HL-60/S4 (cell line): ENCODE results near the gene PTPRN2.

Experiments
- in situ Hi-C: fragments of 300-500 bp; cut with MboI; formaldehyde crosslinking; loops from 2 replicates; pipeline ENCODE4 v1.14.3; 2022; ENCODE audit warnings: low sequenced_read_pairs

The PTPRN2 gene

DNA sequence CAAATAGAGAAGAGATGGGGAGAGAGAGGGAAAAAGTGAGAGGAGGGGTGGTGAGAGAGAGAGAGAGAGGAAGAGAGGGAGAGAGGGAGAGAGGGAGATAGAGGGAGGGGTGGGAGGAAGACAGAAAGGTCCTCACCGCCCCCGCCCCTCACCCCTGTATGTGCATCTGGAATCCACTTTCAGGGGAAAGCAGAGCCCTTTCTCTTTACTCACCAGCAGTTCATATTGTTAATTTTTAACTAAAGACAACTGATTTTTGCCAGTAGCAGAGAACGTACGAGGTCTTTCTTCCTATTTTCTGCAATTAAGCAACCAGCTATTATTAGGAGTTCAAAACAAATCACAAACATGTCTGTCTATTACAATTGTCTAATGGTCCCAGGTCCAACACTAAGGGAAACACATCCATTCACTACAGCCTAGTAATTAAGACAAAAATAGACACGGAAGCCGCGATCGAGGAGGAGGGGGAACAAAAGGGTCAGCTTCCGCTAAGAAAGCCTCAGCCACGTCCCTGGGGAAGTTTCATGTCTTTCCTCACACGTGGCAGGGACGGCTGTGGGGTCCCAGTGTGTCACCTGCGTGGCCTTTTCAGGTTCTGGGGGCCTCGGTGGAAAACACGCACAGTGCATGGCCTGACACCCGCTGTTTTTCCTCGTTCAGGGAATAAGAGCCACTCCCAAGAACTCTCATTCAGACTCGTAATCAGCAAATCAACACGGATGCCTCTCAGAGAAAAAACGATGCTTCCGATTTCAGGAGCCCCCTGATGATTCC is 572.0 kb downstream of the PTPRN2 start:
- in situ Hi-C loops = no loop called here

DNA sequence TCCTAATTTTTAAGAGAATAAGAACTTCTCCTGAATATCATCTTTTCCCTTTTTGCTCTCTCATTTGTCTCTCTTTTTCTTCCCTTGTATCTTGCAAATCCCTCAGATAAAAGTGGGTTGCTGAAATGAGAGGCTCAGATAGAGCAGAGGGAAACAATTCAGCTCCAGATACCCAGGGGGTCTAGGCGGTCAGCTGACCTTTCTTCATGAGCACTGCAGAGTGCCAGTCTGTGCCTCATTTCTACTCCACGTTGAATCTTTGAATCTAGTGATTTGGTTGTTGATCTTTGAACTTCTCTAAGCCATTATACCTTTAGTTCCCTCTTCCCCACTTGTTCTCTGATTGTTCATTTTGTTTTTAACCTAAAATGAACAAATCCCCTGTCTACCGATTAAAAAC is 572.6 kb downstream of the PTPRN2 start:
- in situ Hi-C loops = no loop called here

DNA sequence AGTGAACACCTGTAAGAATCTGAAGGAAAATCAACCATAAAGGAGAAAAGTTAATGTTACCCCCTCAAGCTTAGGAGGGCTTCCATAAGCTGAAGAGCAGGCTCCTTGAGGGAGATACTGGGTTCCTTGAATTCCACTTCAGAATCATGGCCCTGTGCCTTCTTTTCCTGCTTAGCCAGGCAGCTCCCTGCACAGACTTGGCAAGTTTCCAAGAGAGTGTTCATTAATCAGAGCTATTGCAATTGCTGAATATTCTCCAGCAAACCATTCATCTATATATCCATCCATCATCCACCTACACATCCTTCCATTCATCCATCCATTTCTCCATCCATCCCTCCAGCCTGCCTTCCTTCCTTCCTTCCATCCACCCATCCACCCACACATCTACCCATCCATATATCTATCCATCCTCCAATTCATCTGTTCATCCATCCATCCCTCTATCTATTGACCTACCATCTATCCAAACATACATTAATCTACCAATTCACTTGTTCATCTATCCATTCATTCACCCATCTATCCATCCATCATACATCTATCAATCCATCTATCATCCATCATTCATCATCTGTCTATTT is 574.4 kb downstream of the PTPRN2 start:
- in situ Hi-C loops = no loop called here

- in situ Hi-C loops = no loop called here
Observed at GRCh38 chr7:158011941-158012340, 575.7 kb downstream of the PTPRN2 start.

GRCh38 chr7:158010961-158011693 is 576.5 kb downstream of the PTPRN2 start:
- in situ Hi-C loops = no loop called here

DNA sequence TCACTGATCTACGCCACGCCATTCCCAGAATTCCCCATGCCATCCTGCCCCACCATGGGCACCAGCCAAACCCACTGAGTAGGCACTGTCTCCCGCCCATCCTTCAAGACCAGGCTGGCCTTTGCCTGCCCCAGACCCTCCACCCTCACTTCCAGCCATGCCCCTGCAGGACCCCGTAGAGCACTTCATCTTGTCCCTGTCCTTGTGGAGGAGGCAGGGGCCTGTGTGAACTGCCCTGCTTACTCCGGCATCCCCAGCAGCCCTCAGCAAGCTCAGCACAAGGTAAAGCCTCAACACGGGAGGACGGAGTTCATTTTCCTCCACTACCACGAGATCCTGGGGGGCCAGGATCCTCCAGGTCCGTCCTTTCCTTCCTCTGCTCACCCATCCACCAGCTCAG is 577.7 kb downstream of the PTPRN2 start:
- in situ Hi-C loops = no loop called here

- in situ Hi-C loops = no loop called here
Observed at GRCh38 chr7:158008267-158008666, 579.4 kb downstream of the PTPRN2 start.

- in situ Hi-C loops = no loop called here
Observed at GRCh38 chr7:158007697-158008257, 579.8 kb downstream of the PTPRN2 start.

GRCh38 chr7:158006841-158007696 is 580.6 kb downstream of the PTPRN2 start:
- in situ Hi-C loops = no loop called here

- in situ Hi-C loops = no loop called here
Observed at GRCh38 chr7:158005531-158005930, 582.1 kb downstream of the PTPRN2 start.

DNA sequence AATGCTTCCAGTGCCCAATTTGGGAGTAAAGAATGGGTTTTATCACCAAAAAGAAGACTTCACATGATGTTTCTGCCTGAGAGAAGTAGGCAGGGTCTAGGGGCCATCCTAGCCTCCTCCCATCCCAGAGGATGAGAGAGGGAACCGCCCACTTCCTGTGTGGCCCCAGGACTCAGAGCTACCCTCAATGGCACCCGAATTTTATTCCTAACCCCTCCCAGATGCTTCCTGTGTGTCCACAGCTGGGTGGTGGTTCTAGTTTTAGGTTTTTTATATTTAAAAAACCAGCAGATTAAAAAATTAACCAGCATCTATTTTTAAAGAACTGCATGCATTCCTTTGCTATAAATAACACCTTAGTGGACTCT is 583.5 kb downstream of the PTPRN2 start:
- in situ Hi-C loops = no loop called here

GRCh38 chr7:158003441-158004122 is 584.0 kb downstream of the PTPRN2 start:
- in situ Hi-C loops = no loop called here

GRCh38 chr7:158002486-158003080 is 585.0 kb downstream of the PTPRN2 start:
- in situ Hi-C loops = no loop called here

DNA sequence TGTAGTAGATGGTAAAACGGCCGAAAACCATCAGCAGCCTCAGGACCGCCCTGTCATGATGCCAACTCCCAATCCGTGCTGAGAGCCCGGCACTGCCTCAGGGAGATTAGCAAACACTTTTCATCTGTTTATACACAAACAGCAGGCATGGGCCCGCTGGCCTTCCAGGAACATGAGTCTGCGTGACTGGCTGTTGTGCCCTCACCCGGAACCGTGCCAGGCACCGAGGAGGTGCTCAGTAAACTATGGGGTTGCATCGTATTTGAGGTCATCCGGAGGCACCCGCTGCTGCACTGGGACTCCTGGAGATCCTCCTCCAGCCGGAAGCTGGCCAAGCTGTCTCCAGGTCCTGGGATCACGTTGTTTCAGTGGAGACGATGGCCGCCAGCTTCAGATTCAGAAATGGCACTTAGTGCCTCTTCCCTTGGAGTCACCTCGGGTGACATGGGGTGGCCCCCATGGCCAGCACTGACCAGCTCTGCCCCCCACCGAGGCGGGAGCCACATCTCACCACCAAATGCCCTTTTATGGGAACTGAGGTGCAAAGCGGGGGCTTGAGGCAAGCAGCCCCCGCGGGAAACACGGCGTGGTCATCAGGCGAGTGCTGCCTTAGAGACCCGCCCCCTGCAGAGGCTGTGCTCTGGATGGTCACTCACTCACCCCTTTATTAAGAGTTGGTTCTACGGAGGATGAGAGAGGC is 585.9 kb downstream of the PTPRN2 start:
- in situ Hi-C loops = no loop called here

DNA sequence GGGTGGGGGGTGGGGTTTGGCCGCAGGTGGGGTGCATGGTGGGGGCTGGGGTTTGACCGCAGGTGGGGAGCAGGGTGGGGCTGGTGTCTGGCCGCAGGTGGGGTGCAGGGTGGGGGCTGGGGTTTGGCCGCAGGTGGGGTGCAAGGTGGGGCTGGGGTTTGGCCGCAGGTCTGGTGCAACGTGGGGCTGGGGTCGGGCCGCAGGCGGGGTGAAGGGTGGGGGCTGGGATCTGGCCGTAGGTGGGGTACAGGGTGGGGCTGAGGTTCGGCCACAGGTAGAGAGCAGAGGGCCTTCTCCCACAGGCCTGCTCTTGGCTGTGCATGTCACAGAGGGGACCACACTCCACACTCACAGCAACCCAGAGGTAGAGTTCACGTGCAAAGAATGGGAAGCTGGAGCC is 586.6 kb downstream of the PTPRN2 start:
- in situ Hi-C loops = no loop called here

DNA sequence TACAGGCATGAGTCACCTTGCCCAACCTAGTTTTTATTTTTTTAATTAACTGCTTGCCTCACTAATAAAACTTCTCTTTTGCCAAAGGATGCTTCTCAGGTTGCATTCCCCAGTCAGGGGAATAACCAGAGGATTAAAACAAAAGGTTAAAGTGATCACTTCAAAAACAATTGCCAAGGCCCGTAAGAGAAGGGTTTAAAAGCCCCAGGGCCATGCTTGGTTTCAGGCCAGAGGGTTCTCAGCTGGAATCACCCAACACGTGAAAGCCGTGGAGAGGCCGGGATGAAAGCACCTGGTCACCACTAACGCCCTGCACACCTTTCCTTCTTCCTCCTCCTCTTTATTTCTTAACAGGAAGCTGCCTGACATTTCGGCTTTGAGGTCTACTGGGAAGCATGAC is 587.5 kb downstream of the PTPRN2 start:
- in situ Hi-C loops = no loop called here

- in situ Hi-C loops = no loop called here
Observed at GRCh38 chr7:157998884-157999552, 588.6 kb downstream of the PTPRN2 start.

- in situ Hi-C loops = no loop called here
Observed at GRCh38 chr7:157997471-157997870, 590.2 kb downstream of the PTPRN2 start.

DNA sequence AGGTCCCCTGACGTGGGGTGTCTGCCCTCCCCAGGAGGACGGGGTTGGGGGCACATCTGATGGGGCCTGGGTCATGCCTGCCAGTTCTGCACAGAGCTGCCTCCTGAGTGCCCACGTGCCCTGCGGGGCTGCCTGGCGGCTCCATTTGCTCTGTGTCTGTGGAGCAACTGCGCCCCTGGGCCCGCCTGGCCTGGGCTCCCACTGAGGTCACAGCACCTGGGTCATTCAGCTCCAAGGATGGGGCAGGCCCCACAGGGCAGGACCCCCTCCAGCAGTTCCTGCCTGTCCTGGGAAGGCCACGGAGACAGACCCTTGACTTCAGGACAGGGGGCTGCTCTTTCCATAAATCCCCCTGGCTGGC is 590.6 kb downstream of the PTPRN2 start:
- in situ Hi-C loops = no loop called here
